Dermis blood vessel endothelial cell (primary cell): ENCODE measurements around the gene PTOV1. TPM values are rescaled to one million over a fixed set of nuclear protein-coding genes. Genes with fewer than 3 reads are reported as not detected.

Experiments used
- DNase-seq: peaks from one replicate; pipeline ENCODE4 v3.0.0; 2010
- total RNA-seq: library from RNA; depleted of rRNA; stranded (reverse); fragments of >200 nt; gene quantifications from 2 replicates; pipeline ENCODE4 v1.2.3, GENCODE V29; 2014

The PTOV1 gene
- total RNA-seq, 1 donor from 2014 or later = 57.2 TPM

GRCh38 chr19:49860336-49861102 is 9.6 kb downstream of the PTOV1 start:
- DNase-seq = no peak

GRCh38 chr19:49861107-49861506 is 10.1 kb downstream of the PTOV1 start:
- no peak for DNase-seq

GRCh38 chr19:49861541-49862378 is 10.8 kb downstream of the PTOV1 start:
- DNase-seq = no peak

GRCh38 chr19:49862391-49863253 is 11.7 kb downstream of the PTOV1 start:
- peak; percentile 38 for DNase-seq

GRCh38 chr19:49863254-49863934 is 12.4 kb downstream of the PTOV1 start:
- no peak for DNase-seq

- no peak for DNase-seq
These were observed 13.0 kb downstream of the PTOV1 start for GRCh38 chr19:49863935-49864320.

GRCh38 chr19:49864890-49865289 is 13.9 kb downstream of the PTOV1 start:
- no peak for DNase-seq

GRCh38 chr19:49866933-49867782 is 16.2 kb downstream of the PTOV1 start, which contains the start of gene PNKP:
TSS of gene PNKP (minus strand) at chr19:49867576. CDS start at chr19:49867204, 372 bp downstream.
- peak; percentile 94 for DNase-seq

- no peak for DNase-seq
These were observed 18.1 kb downstream of the PTOV1 start for GRCh38 chr19:49869009-49869483.

GRCh38 chr19:49869484-49870308 is 18.7 kb downstream of the PTOV1 start:
- peak; percentile 100 for DNase-seq

GRCh38 chr19:49870309-49870901 is 19.4 kb downstream of the PTOV1 start:
- no peak for DNase-seq

GRCh38 chr19:49871349-49871985 is 20.5 kb downstream of the PTOV1 start:
- DNase-seq = no peak

GRCh38 chr19:49872245-49873128 is 21.5 kb downstream of the PTOV1 start:
- DNase-seq = no peak

GRCh38 chr19:49873129-49873521 is 22.2 kb downstream of the PTOV1 start:
- no peak for DNase-seq

GRCh38 chr19:49873834-49874233 is 22.9 kb downstream of the PTOV1 start:
- DNase-seq = no peak

- DNase-seq = no peak
These were observed 23.7 kb downstream of the PTOV1 start for GRCh38 chr19:49874503-49875157.

- no peak for DNase-seq
These were observed 24.2 kb downstream of the PTOV1 start for GRCh38 chr19:49875177-49875576.
